ENCODE results near the gene RGS3. TPM values are rescaled to one million over a fixed set of nuclear protein-coding genes. Genes with fewer than 3 reads are reported as not detected.

The RGS3 gene
- total RNA-seq, 1 experiment from 2014 or later, result 39.4 TPM

- no peak overlapping the region for H3K27ac ChIP-seq (ENCODE audit: low read depth, low read length)
- H3K27me3 ChIP-seq (ENCODE audit: insufficient read depth, low read length), result no peaks in the 10 kb centered on the region
- no peak overlapping the region for H3K4me3 ChIP-seq (replicated peaks in 1 of 2; ENCODE audit: low read depth in 1 of 2, low read length in 2 of 2)
- CTCF ChIA-PET, result no interaction called here
- ATAC-seq (no peak), DNase-seq (ENCODE audit: low read depth, low spot score) (no peak)
- intact Hi-C loops (cut with micrococcal nuclease), result no loop called here
- no peak overlapping the region for H2AFZ ChIP-seq (ENCODE audit: low read depth, low read length, poor library complexity, severe bottlenecking)
- POLR2A ChIA-PET, result no interaction called here
- H3K79me2 ChIP-seq (ENCODE audit: insufficient read depth, low read length), result no peaks in the 10 kb centered on the region; the same call in 1 of the 2 replicates
- H3K9me2 ChIP-seq (ENCODE audit: insufficient read depth), result no peaks in the 10 kb centered on the region
- H4K20me1 ChIP-seq (ENCODE audit: insufficient read depth), result no peaks in the 10 kb centered on the region
- no peaks in the 10 kb centered on the region for H3K9me3 ChIP-seq (ENCODE audit: control insufficient read depth in 1 of 2, insufficient read depth in 1 of 2, low read depth in 1 of 2, low read length in 2 of 2)
- H3K9ac ChIP-seq (ENCODE audit: low read length), result no peak overlapping the region
- TF ChIP-seq ZFX (IDR thresholded peaks at IDR 0.05) (no peak), ZBTB33 (IDR thresholded peaks at IDR 0.05; ENCODE audit: extremely low read depth, insufficient replicate concordance, low read length) (no peak), CEBPB (IDR thresholded peaks at IDR 0.05; ENCODE audit: low read depth) (no peak), ELF1 (IDR thresholded peaks at IDR 0.05; ENCODE audit: borderline replicate concordance, low read depth) (no peak), ZNF274 (IDR thresholded peaks at IDR 0.05; ENCODE audit: low read depth, low read length) (no peak), SP1 (IDR thresholded peaks at IDR 0.05; ENCODE audit: low read depth) (no peak), EGR1 (IDR thresholded peaks at IDR 0.05; ENCODE audit: low read depth) (no peak), SIN3A (IDR thresholded peaks at IDR 0.05; ENCODE audit: low read depth) (no peak), POLR2A (IDR thresholded peaks at IDR 0.05; ENCODE audit: borderline replicate concordance, extremely low read depth, insufficient read depth, insufficient read length) (no peak), SRF (IDR thresholded peaks at IDR 0.05; ENCODE audit: low read depth) (no peak), TCF7L2 (IDR thresholded peaks at IDR 0.05; ENCODE audit: borderline replicate concordance, extremely low read depth, insufficient read depth, insufficient read length) (no peak), CTCF (IDR thresholded peaks at IDR 0.05 in 2 of 3, conservative IDR thresholded peaks at IDR 0.05 in 1 of 3; ENCODE audit: borderline replicate concordance in 1 of 3, insufficient read depth in 1 of 3, low read depth in 2 of 3, low read length in 2 of 3) (no peak), FOSL1 (IDR thresholded peaks at IDR 0.05; ENCODE audit: low read depth) (no peak), YY1 (IDR thresholded peaks at IDR 0.05; ENCODE audit: extremely low read depth, insufficient replicate concordance, low read depth, low read length) (no peak)
- BruUV-seq (replicated peaks), result no TSS peak
- RAD21 ChIA-PET (ENCODE audit: low non-redundant PET in 1 of 2, low total read pairs in 2 of 2, uncharacterized antibody in 2 of 2, unreplicated experiment in 2 of 2), result no interaction called here
- H3K4me2 ChIP-seq (ENCODE audit: low read length), result no peak overlapping the region
- no peaks in the 10 kb centered on the region for H3K36me3 ChIP-seq (ENCODE audit: control insufficient read depth in 1 of 2, insufficient read depth in 2 of 2, low read length in 2 of 2)
- H3K4me1 ChIP-seq (ENCODE audit: control insufficient read depth in 1 of 2, insufficient read depth in 2 of 2, low read length in 2 of 2), result peaks cover 30 to 50% of the 10 kb centered on the region in 2 experiments
Observed at GRCh38 chr9:113568081-113568435, 104.5 kb downstream of the RGS3 start.
